Inferior parietal cortex (tissue), 1 donor: ENCODE results near the gene PRRT1.

Experiments
- DNase-seq: peaks from one replicate; pipeline ENCODE4 v3.0.0-alpha.2; 2016; ENCODE audit errors: extremely low spot score

The PRRT1 gene

GRCh38 chr6:32175711-32176475 lies 24.2 kb upstream of the PRRT1 start, which contains the start of gene AGPAT1:
Gene AGPAT1 (minus strand): TSS chr6:32176084. CDS start chr6:32171496, 4,588 bp downstream.
- peak; percentile 96 for DNase-seq

GRCh38 chr6:32175322-32175710 lies 23.6 kb upstream of the PRRT1 start:
- DNase-seq, result no peak

- no peak for DNase-seq
These were observed 22.7 kb upstream of the PRRT1 start for GRCh38 chr6:32174416-32174815.

- no peak for DNase-seq
These were observed 21.4 kb upstream of the PRRT1 start for GRCh38 chr6:32173051-32173727.

- no peak for DNase-seq
These were observed 19.5 kb upstream of the PRRT1 start for GRCh38 chr6:32171234-32171633.

- no peak for DNase-seq
These were observed 18.6 kb upstream of the PRRT1 start for GRCh38 chr6:32170294-32170693.

- DNase-seq, result no peak
These were observed 17.3 kb upstream of the PRRT1 start for GRCh38 chr6:32168807-32169591.

GRCh38 chr6:32168350-32168749 lies 16.6 kb upstream of the PRRT1 start:
- DNase-seq, result no peak

GRCh38 chr6:32167761-32168262 lies 16.1 kb upstream of the PRRT1 start:
- DNase-seq, result no peak

- DNase-seq, result no peak
These were observed 15.5 kb upstream of the PRRT1 start for GRCh38 chr6:32167154-32167760.

GRCh38 chr6:32166411-32167061 lies 14.8 kb upstream of the PRRT1 start:
- DNase-seq, result no peak

- DNase-seq, result no peak
These were observed 12.6 kb upstream of the PRRT1 start, which contains the start of gene EGFL8 for GRCh38 chr6:32164295-32164694. Gene EGFL8 (plus strand): TSS chr6:32164595. CDS start chr6:32166166, 1,571 bp downstream.

GRCh38 chr6:32163559-32164258 lies 12.0 kb upstream of the PRRT1 start:
- no peak for DNase-seq

GRCh38 chr6:32158052-32158451 lies 6.3 kb upstream of the PRRT1 start:
- DNase-seq, result no peak

GRCh38 chr6:32156891-32157290 lies 5.2 kb upstream of the PRRT1 start:
- no peak for DNase-seq

- peak; percentile 47 for DNase-seq
These were observed 2.9 kb upstream of the PRRT1 start for GRCh38 chr6:32154514-32155161.

- peak; percentile 88 for DNase-seq
These were observed 2.1 kb upstream of the PRRT1 start, which contains the start of gene PPT2 for GRCh38 chr6:32153564-32154513. Gene PPT2 (plus strand): TSS chr6:32154141. CDS start chr6:32154595, 454 bp downstream.

- DNase-seq, result peak; percentile 47
These were observed 1.2 kb upstream of the PRRT1 start for GRCh38 chr6:32152769-32153563.
